Heart right ventricle (tissue), 16 donors: Measurements from ENCODE around the gene GNPAT. TPM values are rescaled to one million over a fixed set of nuclear protein-coding genes. Genes with fewer than 3 reads are reported as not detected.

ENCODE experiments used
- ATAC-seq, 8 donors: fragments of 200-7000 bp; cut with Tn5 transposase; one replicate each; pipeline ENCODE4 v1.9.1; 2020; ENCODE audit warnings: mild to moderate bottlenecking in 8 of 8, moderate library complexity in 8 of 8, moderate number of reproducible peaks in 1 of 8
- DNase-seq, 2 donors: peaks; one replicate each; pipeline ENCODE4 v3.0.0-alpha.2; 2020
- H3K27ac ChIP-seq, 10 donors: fragments of 200-600 bp; sonication (generic) in 2 of 10; one replicate each; pipeline versions ENCODE4 v1.5.0 to v1.8.0; 2020 to 2022; ENCODE audit warnings: mild to moderate bottlenecking in 3 of 10
- H3K27me3 ChIP-seq, 7 donors: fragments of 200-600 bp; one replicate each; pipeline ENCODE4 v1.8.0; 2021 to 2022; ENCODE audit warnings: mild to moderate bottlenecking in 2 of 7
- H3K36me3 ChIP-seq, 9 donors: fragments of 200-600 bp; sonication (generic) in 1 of 9; one replicate each; pipeline versions ENCODE4 v1.5.0 to v1.8.0; 2020 to 2022; ENCODE audit warnings: mild to moderate bottlenecking in 2 of 9
- H3K4me1 ChIP-seq, 9 donors: fragments of 200-600 bp; sonication (generic) in 1 of 9; one replicate each; pipeline versions ENCODE4 v1.5.0 to v1.8.0; 2020 to 2022; ENCODE audit warnings: mild to moderate bottlenecking in 4 of 9
- H3K4me3 ChIP-seq, 10 donors: fragments of 200-600 bp; sonication (generic) in 2 of 10; one replicate each; pipeline versions ENCODE4 v1.5.0 to v1.8.0; 2020 to 2022; ENCODE audit warnings: mild to moderate bottlenecking in 7 of 10, moderate library complexity in 2 of 10
- H3K9me3 ChIP-seq, 11 donors: fragments of 200-600 bp in 10 of 11; sonication (generic) in 2 of 11; one replicate each; pipeline versions ENCODE4 v1.5.0 to v1.8.0; 2013 to 2022; ENCODE audit warnings: mild to moderate bottlenecking in 2 of 11, control low read depth in 1 of 11, moderate library complexity in 1 of 11
- CTCF ChIP-seq, 9 donors: fragments of 200-600 bp; sonication (generic) in 2 of 9; IDR thresholded peaks; one replicate each; pipeline versions ENCODE4 v1.5.0 to v1.8.0; 2021 to 2022; ENCODE audit warnings: antibody characterized with exemption in 9 of 9, mild to moderate bottlenecking in 5 of 9, moderate library complexity in 1 of 9
- WGBS, 2 donors: extraction: QIAGEN DNeasy Blood & Tissue Kit; methylation state at CpG; one replicate each; pipeline ENCODE4 v1.1.7; 2013; ENCODE audit warnings: inconsistent platforms in 1 of 2; 5-methylcytosine and 5-hydroxymethylcytosine counted together
- intact Hi-C, 10 donors: fragments of 100-400 bp; cut with DNase I; formaldehyde crosslinking; loops; one replicate each; pipeline versions ENCODE4 v1.11.1 to v1.14.2; 2022
- long read RNA-seq, 3 donors: library from polyadenylated mRNA; unstranded; transcript quantifications; one replicate each; pipeline ENCODE4 v2.0.0, GENCODE V29; 2020 to 2021
- polyA plus RNA-seq, 2 donors: library from polyadenylated mRNA; stranded (reverse); fragments of 200-250 nt; gene quantifications; one replicate each; pipeline ENCODE4 v1.2.3, GENCODE V29; 2013
- total RNA-seq, 10 donors: library from RNA; stranded (reverse); fragmentation: NEBNext Ultra II Directional in 3 of 10; extraction: Animal tissue kit (Norgen Biotek cat#: 25700) in 3 of 10; gene quantifications; one replicate each; pipeline versions ENCODE4 v1.2.1 to v1.2.4, GENCODE V29; 2021 to 2023
- donor health status: Arrhythmogenic right ventricular cardiomyopathy.
- donor health status: ischemic (EF 13 %, LVEDD 7.1; RV severe dilation, severe dysfunction).
- donor health status: healthy with polysubstance abuse.
- donor health status: DM: no; HTN: yes; CAD: no.
- donor health status: DM: no; HTN: no; CAD: no.
- donor health status: ischemic (EF 25% LVEDD 6.9; RV normal size, moderate dysfunction).
- donor health status: ischemic (EF 25% LVEDD 5.7; RV mildly dilated, moderate dysfunction).
- donor health status: healthy.
- donor health status: DM: yes; HTN: yes; CAD: no.
- donor health status: Ischemic cardiomyopathy.
- donor health status: ischemic (EF 35%, LVEDD 5.7; RV mildly dilated, moderate dysfunction).
- donor health status: nonischemic (EF 11% LVEDD 7.7; RV severe dilation, severe dysfunction).
- donor health status: DM: yes; HTN: yes; CAD: no.
- donor health status: PGD.
- donor health status: ischemic (EF 29% LVEDD 5.4; RV normal size, mild dysfunction).
- donor health status: nonischemic (EF 23%, LVEDD 6.1; RV moderate dilation, normal function).

Gene GNPAT
- total RNA-seq, result 10 to 100 TPM; 49.0 to 74.0 (median 51.8) TPM
- 10 to 100 TPM; 40.3 to 53.9 TPM for polyA plus RNA-seq
- long read RNA-seq, donor 1, transcript GNPAT-201 (16 exons, 2,643 nt), result major isoform, 292 of 345 reads
- long read RNA-seq, donor 1, partial matches to known transcripts, result 6 of 345 reads
- long read RNA-seq, donor 1, other reads (novel, unspliced or antisense), result 47 of 345 reads
- long read RNA-seq, donor 2, transcript GNPAT-201 (16 exons, 2,643 nt), result major isoform, 272 of 324 reads
- long read RNA-seq, donor 2, partial matches to known transcripts, result 7 of 324 reads
- long read RNA-seq, donor 2, other reads (novel, unspliced or antisense), result 45 of 324 reads
- long read RNA-seq, donor 3, transcript GNPAT-201 (16 exons, 2,643 nt), result major isoform, 472 of 577 reads
- long read RNA-seq, donor 3, partial matches to known transcripts, result 29 of 577 reads
- long read RNA-seq, donor 3, other reads (novel, unspliced or antisense), result 75 of 577 reads

GRCh38 chr1:231240883-231241735 lies at the start of gene GNPAT:
GNPAT (plus strand) TSS chr1:231241212; CDS start chr1:231241379, 167 bp downstream.
- WGBS, 2 donors, result 0 to 1% methylated on average over 51 of the region's 51 CpGs
- Histone ChIP-seq H3K27ac (peak within 1 kb of the TSS; percentile 60 to 93 (median 86)), H3K27me3 (no peaks in the 10 kb centered on the region), H3K36me3 (peaks cover 0 to 33% (median 15%) of the 10 kb centered on the region in 9 donors), H3K4me1 (peaks cover 0 to 63% (median 46%) of the 10 kb centered on the region in 9 donors), H3K9me3 (no peaks in the 10 kb centered on the region), H3K4me3 (peak within 1 kb of the TSS; percentile 67 to 92 (median 84))
- intact Hi-C loops, result loop anchor here in 6 of 10 donors (5.0 to 10.0 kb wide), 3 partner anchors 94 to 364 kb away; partner anchors contain the start of genes EXOC8 (in 5 of the 6) and SPRTN (in 5 of the 6)
- peak; percentile 88 to 91 for DNase-seq
- peak; percentile 97 to 99 (median 99) for ATAC-seq
- TF ChIP-seq CTCF (IDR thresholded peaks at IDR 0.05), result peak in 1 of 9 donors; percentile 14

GRCh38 chr1:231192620-231193163 lies 48.3 kb upstream of the GNPAT start:
- intact Hi-C loops, result loop anchor here in 1 of 10 donors (10.0 kb wide), 1 partner anchor 178 kb away; no protein-coding TSS in a partner anchor
- 24 to 31% methylated on average over 12 of the region's 12 CpGs for WGBS, 2 donors

GRCh38 chr1:231193710-231194340 lies 47.2 kb upstream of the GNPAT start:
- DNase-seq, result no peak

More at GRCh38 chr1:231192620-231193163, 48.3 kb upstream of the GNPAT start:
- H3K4me1 ChIP-seq, result peaks cover 0 to 12% (median 9%) of the 10 kb centered on the region in 9 donors
- H3K9me3 ChIP-seq, result peaks cover 0 to 11% (median 0%) of the 10 kb centered on the region in 11 donors
- H3K27me3 ChIP-seq, result peaks cover 0 to 31% (median 12%) of the 10 kb centered on the region in 7 donors
- DNase-seq (peak; percentile 48 to 73), ATAC-seq (peak; percentile 83 to 92 (median 90))
- no peaks in the 10 kb centered on the region for H3K36me3 ChIP-seq
- TF ChIP-seq CTCF (IDR thresholded peaks at IDR 0.05), result no peak
- H3K4me3 ChIP-seq, result no peak overlapping the region
- no peak overlapping the region for H3K27ac ChIP-seq

More at GRCh38 chr1:231193710-231194340, 47.2 kb upstream of the GNPAT start:
- no peak for ATAC-seq
- peaks cover 0 to 29% (median 6%) of the 10 kb centered on the region in 7 donors for H3K27me3 ChIP-seq
- H3K4me3 ChIP-seq, result no peak overlapping the region
- intact Hi-C loops, result loop anchor here in 1 of 10 donors (10.0 kb wide), 1 partner anchor 179 kb away; no protein-coding TSS in a partner anchor
- no peak for TF ChIP-seq CTCF (IDR thresholded peaks at IDR 0.05)
- H3K27ac ChIP-seq, result no peak overlapping the region
- H3K36me3 ChIP-seq, result no peaks in the 10 kb centered on the region
- H3K9me3 ChIP-seq, result peaks cover 0 to 11% (median 0%) of the 10 kb centered on the region in 11 donors
- peaks cover 0 to 12% (median 9%) of the 10 kb centered on the region in 9 donors for H3K4me1 ChIP-seq
- WGBS, 2 donors, result 72 to 77% methylated on average over 10 of the region's 10 CpGs
